GM19240 (cell line): ENCODE results near the gene TEKTIP1.
"Not testable (repeated sequence)": the region's sequence is repeated elsewhere in the genome, so short reads cannot be mapped to it uniquely, and the experiment has no call there.

ENCODE experiments used
- DNase-seq: peaks from one replicate; pipeline ENCODE4 v3.0.0; 2011; ENCODE audit warnings: low spot score; ENCODE audit not compliant: insufficient read length

The TEKTIP1 gene

GRCh38 chr19:3581792-3582191, 42.8 kb downstream of the TEKTIP1 start:
- DNase-seq, result not testable (repeated sequence)

GRCh38 chr19:3584036-3584802, 45.2 kb downstream of the TEKTIP1 start:
- DNase-seq, result not testable (repeated sequence)

- DNase-seq, result no peak
Observed at GRCh38 chr19:3585301-3586126, 46.5 kb downstream of the TEKTIP1 start, which contains the start of gene GIPC3. Gene GIPC3, plus strand, starts transcription at chr19:3585478. Its CDS starts 120 bp downstream, at chr19:3585598.

- DNase-seq, result no peak
Observed at GRCh38 chr19:3586127-3586626, 47.2 kb downstream of the TEKTIP1 start.

- DNase-seq, result no peak
Observed at GRCh38 chr19:3586707-3587346, 47.9 kb downstream of the TEKTIP1 start.

GRCh38 chr19:3589439-3589838, 50.5 kb downstream of the TEKTIP1 start:
- DNase-seq, result no peak

- DNase-seq, result no peak
Observed at GRCh38 chr19:3589949-3590348, 51.0 kb downstream of the TEKTIP1 start.

GRCh38 chr19:3590991-3591659, 52.2 kb downstream of the TEKTIP1 start:
- no peak for DNase-seq

GRCh38 chr19:3591876-3592613, 53.1 kb downstream of the TEKTIP1 start:
- no peak for DNase-seq

- no peak for DNase-seq
Observed at GRCh38 chr19:3593156-3593555, 54.2 kb downstream of the TEKTIP1 start.
